Activated naive CD4-positive, alpha-beta T cell treated with anti-CD3 and anti-CD28 coated beads, Interleukin-2, amount 50 U/mL, for 16 hours (primary cell): ENCODE results near the gene CHMP4A.
A peak's percentile ranks its signal among the peaks of the same experiment; 100 is the strongest.
"Not testable (repeated sequence)": the region's sequence is repeated elsewhere in the genome, so short reads cannot be mapped to it uniquely, and the experiment has no call there.

ENCODE experiments used
- DNase-seq: peaks from one replicate; pipeline ENCODE4 v3.0.0-alpha.2; 2020

CHMP4A gene

DNA sequence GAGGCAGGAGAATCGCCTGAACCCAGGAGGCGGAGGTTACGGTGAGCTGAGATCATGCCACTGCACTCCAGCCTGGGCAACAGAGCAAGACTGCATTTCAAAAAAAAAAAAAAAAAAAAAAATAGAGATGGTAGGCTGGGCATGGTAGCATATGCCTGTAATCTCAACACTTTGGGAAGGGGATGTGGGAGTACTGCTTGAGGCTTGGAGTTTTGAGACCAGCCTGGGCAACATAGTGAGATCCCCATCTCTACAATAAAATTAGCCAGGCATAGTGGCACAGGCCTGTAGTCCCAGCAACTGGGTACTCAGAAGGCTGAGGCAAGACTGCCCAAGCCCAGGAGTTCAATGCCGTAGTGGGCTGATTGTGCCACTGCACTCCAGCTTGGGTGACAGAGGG is 9.7 kb upstream of the CHMP4A start:
- not testable (repeated sequence) for DNase-seq

DNA sequence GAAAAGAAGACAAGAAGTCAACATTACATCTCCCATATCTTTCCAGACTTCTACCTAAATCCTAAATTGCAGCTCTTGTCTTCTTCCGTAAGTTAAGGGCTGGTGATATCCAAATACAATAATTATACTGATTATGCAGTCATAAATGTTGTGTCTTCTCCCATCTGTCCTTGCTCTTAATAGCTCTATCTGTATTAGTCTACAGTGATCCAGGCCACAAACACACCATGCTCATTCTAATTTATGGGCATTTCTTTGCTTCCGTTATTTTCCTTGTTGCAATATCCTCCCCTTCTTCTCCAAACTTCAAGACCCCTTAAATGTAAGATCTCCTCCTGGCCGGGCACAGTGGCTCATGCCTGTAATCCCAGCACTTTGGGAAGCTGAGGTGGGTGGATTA is 6.2 kb upstream of the CHMP4A start:
- DNase-seq, result no peak

DNA sequence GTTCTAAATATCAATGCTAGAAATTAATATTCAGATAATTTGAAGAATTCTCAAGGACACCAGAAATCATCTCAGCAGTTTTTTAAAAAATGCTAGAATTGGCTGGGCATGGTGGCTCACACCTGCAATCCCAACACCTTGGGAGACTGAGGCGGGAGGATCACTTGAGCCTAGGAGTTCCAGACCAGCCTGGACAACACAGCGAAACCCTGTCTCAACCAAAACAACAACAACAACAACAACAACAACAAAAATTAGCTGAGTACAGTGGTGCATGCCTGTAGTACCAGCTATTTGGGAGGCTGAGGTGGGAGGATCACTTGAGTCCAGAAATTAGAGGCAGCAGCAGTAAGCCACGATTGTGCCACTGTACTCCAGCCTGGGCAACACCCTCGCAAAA is 5.8 kb upstream of the CHMP4A start:
- no peak for DNase-seq

DNA sequence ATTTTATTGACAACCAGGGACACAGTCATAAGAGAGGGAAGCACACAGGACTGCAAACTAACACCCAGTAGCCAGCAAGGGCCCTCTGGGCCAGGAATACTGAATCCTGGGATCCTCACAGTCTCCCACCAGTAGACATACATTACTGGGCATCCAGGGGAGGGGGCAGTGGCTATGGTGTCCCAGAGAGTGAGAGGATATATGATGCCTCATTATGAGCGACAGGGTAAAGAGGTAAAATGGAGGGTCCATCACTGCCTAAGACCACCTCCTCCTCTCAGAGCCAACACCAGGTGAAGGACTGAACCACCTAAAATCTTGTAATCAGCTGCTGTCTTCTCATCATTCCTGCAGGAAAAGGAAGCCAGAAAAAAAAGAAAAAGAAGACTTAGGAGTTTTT is 3.6 kb upstream of the CHMP4A start:
- not testable (repeated sequence) for DNase-seq

DNA sequence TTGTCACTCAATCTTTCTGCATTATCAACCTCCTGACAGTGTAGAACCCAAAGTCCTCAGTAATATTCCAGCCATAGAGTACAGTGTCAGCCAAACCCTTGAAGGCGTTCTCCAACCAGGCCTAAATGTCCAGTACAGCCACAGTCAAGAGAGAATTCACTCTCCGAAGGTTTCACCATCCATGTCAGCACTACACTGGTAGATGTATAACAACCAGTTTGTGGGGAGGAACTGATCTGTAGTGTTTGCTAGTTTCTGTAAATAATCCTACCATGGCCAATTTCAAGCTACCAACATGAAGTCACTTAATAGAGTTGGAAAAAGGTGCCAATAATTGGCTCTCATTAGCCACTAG is 3.0 kb upstream of the CHMP4A start:
- DNase-seq, result no peak

DNA sequence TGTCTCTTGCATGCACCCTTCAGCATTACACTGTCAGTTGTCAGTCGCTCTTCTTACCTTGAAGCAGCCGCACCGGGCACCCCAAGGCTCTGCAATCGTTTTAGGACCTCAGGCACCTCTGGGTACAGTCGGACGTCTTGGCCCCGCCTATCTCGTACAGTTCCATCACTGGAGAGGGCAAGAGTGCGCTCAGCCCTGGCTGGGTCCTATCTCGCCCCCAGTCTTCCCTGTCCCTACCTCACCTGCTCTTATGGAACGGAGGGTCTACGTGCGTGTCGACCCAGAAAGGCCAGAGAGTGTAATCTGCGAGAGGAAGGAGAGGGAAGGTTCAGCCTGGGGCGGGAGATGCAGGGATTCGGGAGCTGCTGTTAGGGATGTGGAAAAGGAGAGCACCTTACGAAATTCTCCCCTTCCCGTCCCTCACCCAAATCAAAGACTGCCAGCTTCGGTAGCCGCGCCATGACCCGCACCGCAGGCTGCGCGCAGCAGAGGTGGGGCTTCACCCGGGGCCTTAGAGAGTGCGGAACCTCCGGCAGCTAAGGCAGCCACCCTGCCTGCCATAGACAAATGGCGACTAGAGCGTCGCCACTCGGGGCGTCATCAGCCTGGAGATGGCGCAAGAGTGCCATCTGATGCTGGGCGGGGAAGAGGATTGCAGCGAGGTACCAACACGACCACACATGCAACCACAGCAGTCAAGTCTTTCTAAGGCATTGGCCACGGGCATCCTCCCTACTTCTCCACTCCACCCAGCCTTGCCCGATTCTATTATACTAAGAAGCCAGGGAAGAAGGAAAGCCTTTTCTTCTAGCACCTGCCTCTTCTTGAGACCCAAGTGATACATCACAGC is 2.4 kb upstream of the CHMP4A start, which contains the start of gene MDP1:
TSS of gene MDP1 (minus strand) at position 572 of the 850 bp plus-strand sequence. CDS start at position 461, 111 bp downstream.
- peak; percentile 86 for DNase-seq

DNA sequence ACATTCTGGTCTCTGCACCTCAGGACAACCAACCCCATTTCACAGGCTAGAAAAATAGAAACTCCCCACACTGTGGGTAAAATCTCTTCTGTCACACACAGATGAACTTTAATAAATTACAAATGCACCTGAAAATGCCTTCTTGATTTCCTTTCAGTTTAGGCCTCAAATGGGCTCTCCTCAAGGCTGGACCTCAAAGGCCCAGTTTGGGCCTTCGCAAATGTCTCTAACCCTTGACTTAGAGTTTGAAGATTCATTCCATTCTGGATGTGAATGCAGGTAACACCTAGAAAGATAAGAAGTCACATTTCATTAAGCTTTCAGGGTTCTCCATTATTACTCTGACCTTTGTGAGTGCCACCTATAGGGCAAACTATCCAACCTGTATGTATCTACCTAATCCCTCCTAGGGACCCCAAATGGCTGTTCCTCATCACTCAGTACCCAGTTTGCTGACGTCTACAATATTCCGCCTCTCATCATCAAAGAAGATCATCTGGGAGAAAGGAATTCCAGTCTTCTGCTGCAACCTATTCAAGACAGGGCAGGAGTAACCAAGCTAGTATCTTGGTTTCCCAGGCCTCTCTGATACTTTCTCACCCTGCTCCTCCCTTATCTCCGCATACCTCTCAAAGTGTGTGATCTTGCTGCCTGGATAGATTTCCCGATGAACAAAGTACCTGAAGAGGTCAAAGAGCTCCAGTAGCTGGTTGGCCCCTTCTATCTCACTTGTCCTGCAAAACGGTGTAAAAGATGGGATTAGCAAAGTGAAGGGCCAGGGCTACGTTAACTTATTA is 776 bp upstream of the CHMP4A start:
- no peak for DNase-seq

DNA sequence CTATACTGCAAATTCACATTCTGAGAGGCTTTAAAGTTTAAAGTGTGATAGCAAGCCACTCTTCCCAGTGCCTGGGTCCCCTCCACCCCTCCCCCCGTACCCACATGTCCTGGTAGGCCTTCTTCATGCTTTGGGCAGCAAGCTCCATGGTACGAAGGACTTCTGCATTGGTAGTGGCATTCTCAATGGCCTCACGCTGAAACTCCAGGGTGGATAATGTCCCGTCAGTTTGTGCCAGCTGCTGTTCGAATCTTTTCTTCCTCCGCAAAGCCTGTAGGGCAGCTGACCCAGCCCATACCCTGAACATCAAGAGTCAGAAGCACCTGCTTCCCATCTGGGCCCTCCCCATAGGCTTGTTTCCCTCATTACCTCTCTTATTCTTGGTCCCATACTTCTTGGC is 2.0 kb downstream of the CHMP4A start:
- no peak for DNase-seq

DNA sequence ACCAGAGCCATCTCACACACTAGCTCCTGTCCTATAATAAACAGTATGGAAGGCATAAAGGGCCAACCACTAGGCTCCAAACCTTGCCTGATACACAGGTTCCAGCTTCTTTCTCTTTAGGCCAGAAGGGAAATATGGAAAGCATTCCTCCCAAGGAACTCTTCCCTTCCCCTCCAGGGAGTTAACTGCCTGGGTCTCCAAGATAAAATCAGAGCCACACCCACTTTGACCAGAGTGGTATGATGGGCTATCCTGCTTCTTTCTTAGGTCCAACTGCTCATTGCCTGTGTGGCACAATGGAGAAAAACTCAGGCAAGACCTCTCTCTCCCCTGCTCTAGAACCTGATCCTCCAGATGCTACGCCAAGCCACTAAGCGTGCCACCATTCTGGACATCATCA is 5.7 kb downstream of the CHMP4A start:
- DNase-seq, result no peak

DNA sequence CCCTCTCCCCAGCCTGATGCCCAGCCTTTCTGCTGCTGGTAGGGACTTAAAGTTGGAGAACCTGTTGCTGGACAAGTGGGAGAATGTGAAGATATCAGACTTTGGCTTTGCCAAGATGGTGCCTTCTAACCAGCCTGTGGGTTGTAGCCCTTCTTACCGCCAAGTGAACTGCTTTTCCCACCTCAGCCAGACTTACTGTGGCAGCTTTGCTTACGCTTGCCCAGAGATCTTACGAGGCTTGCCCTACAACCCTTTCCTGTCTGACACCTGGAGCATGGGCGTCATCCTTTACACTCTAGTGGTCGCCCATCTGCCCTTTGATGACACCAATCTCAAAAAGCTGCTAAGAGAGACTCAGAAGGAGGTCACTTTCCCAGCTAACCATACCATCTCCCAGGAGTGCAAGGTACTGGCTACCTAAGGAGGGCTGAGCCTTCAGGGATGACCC is 6.2 kb downstream of the CHMP4A start:
- no peak for DNase-seq

DNA sequence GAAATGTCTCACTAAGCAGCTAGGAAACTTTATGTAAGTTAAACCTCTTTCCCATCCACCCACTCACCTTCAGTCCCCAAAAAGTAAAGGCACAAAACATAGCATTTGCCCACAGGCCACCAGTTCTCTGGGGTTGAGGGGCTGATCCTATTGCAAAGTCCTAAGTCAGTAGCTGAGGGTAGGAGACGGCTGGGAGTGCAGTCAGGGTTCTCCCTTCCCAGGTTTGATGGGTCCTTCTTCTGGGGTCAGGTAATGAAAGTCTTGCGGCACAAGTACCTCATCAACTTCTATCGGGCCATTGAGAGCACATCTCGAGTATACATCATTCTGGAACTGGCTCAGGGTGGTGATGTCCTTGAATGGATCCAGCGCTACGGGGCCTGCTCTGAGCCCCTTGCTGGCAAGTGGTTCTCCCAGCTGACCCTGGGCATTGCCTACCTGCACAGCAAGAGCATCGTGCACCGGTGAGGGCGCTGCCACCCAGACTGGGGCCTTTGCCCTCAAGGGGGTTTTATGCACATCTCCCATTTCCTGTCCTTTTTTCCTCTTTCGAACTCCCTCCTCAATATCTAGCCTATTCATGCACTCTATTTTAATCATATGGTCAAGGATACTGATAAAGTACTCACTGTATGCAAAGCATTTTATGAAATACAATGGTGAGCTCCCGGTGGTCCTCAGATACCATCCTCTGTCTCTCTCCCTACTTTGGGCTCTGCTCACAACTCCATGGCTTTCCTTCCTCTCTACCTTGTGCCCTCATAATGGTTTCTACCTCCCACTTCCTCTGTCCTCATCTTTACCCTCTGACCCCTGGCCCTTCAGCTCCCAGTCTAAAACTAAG is 6.8 kb downstream of the CHMP4A start:
- no peak for DNase-seq

DNA sequence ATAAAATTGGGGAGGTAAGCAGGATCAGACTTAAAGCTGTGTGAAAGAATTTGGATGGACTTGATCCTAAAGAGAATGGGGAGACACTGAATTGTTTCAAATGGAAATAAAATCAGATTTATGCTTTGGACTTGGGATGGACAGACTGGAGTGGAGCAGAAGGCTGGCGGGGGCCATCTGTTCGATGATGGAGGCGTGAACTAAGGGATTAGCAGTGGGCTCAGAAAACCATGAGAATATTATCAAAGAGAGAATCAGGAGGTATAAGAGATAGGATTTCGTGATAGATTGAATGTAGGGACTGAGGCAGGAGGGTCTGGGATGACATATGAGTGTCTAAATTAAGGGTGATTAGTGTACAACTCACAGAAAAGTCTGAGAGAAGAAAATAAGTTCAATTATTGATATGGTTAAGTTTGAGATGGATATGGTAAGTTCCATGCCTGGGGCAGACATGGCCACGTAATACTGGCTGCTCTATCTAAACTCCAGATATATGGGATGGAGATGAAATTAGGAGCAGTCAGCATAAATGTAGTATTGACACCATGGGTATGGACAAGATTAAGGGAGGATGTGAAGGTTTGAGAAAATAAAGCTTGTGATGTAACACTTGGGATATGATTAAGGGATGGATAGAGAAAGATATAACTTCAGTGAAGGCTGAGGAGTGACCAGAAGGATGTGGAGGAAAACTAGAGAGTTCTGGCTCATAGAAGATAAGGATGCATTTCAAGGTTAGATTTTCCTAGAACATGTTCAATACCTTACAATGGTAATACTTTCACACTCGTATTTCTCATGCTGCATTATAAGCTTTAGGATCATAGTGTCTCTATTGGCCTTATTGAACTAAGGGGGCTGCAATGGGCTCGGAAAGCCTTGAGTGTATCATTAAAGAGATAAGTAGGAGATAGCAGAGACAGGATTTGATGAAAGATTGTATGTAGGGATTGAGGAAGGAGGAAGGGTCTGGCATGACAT is 8.8 kb downstream of the CHMP4A start:
- DNase-seq, result no peak

DNA sequence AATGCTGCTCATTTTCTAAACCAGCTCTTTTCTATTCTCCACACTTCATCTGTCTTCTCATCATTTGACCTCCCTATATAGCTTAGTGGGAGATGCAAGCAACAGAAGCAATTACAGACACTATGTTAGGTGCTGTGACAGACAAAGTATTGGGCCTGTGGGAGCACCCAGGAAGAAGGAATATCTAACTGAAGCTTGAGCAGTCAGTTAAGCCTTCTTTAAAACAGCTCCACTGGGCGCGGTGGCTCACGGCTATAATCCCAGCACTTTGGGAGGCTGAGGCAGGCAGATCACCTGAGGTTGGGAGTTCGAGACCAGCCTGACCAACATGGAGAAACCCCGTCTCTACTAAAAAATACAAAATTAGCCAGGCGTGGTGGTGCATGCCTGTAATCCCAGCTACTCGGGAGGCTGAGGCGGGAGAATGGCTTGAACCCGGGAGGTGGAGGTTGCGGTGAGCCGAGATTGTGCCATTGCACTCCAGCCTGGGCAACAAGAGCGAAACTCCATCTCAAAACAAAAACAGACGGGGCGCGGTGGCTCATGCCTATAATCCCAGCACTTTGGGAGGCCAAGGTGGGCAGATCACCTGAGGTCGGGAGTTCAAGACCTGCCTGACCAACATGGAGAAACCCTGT is 9.9 kb downstream of the CHMP4A start:
- not testable (repeated sequence) for DNase-seq

DNA sequence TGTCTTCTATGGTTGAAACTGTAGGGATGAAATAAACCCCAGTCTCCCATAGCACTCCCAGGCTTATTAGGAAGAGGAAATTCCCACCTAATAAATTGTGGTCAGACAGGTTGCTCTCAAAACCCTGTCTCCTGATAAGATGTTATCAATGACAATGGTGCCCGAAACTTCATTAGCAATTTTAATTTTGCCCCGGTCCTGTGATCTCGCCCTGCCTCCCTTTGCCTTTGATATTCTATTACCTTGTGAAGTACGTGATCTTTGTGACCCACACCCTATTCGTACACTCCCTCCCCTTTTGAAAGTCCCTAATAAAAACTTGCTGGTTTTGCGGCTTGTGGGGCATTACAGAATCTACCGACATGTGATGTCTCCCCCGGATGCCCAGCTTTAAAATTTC is 10.8 kb downstream of the CHMP4A start:
- not testable (repeated sequence) for DNase-seq

DNA sequence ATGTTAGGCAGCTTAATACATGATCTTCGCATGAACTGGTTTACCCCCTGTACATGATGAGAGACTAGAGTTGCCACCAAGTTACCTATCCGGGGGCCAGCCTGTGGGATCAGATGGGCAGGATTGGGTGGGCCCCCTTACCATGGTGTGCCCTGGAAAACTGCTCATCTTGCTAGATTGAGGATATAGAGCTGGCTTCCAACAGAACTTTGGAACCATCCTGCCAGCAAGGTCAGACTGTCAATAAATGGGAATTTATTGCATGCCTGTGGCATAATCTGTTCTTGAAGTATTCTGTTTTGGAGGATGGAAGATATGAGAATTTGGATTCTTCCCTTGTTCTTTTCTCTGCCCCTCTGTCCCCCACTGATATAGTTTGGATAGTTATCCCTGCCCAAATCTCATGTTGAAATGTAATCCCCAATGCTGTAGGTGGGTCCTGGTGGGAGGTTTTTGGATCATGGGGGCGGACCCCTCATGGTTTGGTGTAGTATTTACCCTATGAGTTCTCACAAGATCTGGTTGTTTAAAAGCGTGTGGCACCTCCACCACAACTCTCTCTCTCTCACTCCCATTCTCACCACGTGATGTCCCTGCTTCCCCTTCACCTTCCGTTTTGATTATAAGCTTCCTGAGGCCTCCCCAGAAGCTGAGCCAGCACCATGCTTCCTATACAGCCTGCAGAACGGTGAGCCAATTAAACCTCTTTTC is 14.3 kb downstream of the CHMP4A start:
- DNase-seq, result no peak

DNA sequence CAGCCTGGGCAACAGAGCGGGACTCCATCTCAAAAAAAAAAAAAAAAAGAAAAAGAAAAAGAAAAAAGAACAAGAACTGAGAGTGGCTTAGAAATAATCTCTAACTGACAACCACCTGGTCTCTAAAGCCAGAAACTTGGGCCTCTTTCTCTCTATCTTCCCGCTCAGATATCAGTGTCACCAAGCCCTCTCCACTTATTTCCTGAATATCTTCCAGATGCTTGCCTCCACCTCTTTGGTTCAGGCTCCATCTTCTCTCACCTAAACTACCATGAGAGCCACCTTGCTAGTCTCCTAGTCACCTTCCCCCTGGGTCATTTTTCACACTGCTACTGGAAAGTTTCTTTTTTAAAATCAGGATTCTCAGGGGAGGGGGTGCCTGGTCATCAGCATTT is 16.2 kb downstream of the CHMP4A start:
- no peak for DNase-seq

DNA sequence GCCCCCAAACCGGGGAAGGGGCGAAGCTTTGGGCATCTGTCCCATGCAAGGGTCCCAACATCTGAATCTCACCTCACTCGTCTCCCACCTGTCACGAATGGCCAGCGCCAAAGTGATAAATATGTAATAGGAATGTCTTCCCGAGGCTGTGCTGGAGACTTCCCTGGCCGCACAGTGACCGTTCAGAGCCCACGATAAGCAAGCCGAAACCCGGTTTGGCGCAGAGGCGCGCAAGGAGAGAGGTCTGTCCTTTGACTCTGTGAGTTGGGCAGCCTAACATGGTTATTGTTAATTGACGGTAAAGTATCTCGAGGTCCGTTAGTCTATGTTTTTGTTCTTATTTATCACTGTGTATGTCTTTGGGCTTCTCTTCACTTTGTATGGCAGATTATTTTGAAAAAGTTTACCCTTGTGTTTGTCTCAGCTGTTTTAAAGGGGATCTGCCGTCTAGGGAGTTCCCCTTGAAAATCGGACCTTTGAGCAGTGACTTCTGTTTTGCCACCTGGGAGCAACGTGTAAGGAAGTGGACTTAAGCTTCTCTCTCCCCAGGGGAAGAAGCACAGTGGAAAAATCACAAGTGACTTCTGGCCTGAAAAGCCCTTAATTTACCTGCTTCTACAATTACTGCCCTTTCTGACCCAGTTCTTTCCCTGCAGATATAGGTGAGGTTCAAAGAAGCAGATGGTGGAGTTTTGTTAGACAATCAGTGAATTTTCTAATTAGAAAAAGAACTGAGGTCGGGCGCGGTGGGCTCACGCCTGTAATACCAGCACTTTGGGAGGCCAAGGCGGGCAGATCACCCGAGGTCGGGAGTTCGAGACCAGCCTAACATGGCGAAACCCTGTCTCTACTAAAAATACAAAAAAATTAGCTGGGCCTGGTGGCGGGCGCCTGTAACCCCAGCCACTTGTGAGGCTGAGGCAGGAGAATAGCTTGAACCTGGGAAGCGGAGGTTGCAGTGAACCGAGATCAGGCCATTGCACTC is 16.9 kb downstream of the CHMP4A start:
- no peak for DNase-seq

DNA sequence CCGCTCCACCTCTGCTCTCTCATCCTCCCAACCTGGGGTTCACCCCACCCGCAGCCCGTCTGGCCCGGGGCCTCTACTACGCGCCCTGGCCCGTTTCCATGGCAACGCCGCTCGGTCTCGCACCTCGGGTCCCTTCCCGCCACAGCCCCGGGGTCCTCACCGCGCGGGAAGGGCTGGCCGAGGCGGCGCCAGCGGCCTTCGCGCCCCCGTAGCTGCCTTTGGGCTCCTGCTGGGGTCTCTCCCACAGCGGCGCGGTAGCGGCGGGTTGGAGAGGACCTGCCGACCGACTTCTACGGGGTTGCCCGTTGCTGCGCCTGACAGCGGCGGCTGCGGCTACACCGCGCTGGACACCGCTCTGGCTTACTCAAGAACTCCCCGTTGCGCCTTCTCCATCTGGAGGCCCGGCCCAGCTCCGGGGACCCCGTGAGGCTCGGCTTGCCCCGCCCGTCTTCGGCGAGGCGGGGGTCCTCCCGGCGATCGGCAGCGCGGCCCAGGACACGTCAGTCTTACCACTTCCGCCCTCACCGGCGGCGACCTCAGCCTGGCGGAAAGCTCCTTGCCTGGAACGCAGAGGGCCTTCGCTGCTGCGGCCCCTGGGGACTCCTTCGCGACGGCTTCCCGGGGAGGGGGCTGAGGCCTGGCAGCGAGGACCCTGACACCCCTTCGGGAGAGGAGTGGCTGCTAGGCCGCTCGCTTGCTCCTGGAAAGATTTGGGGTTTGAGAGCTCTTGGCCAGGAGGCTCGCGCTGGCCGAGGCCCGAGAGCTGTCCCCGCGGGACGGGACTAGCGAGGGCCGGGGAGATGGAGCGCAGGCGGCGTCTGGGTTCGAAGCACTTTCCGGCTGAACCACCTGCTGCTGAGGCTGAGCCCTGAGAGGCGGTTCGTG is 17.9 kb downstream of the CHMP4A start, which contains the start of gene TM9SF1:
TSS of gene TM9SF1 (minus strand) at position 256 of the 885 bp plus-strand sequence. CDS start 422 bp downstream, outside the sequence.
- peak; percentile 89 for DNase-seq
